SK-N-SH treated with all-trans-retinoic acid at 6 μM for 48 hours (cell line): ENCODE measurements around the gene KRT82.

Experiments
- ATAC-seq: fragments of 200-7000 bp; cut with Tn5 transposase; 3 replicates; pipeline ENCODE4 v1.9.1; 2020; ENCODE audit warnings: mild to moderate bottlenecking, moderate library complexity
- ARNTL ChIP-seq: fragments of 450-650 bp; formaldehyde crosslinking; IDR thresholded peaks from 2 replicates; pipeline ENCODE4 v1.5.0; 2020; ENCODE audit warnings: low read depth, mild to moderate bottlenecking, moderate library complexity, borderline replicate concordance
- BACH2 ChIP-seq: fragments of 250-450 bp; sonication (Bioruptor Pico); IDR thresholded peaks from 2 replicates; pipeline ENCODE4 v1.9.0; 2021; ENCODE audit warnings: mild to moderate bottlenecking, borderline replicate concordance
- CSDC2 ChIP-seq: fragments of 250-450 bp; sonication (Bioruptor Pico); IDR thresholded peaks from 2 replicates; pipeline ENCODE4 v1.5.0; 2020; ENCODE audit warnings: mild to moderate bottlenecking, moderate library complexity
- ESRRG ChIP-seq: fragments of 250-450 bp; sonication (Bioruptor Pico); IDR thresholded peaks from 2 replicates; pipeline ENCODE4 v1.6.1; 2021; ENCODE audit warnings: mild to moderate bottlenecking
- GLIS3 ChIP-seq: fragments of 250-450 bp; sonication (Bioruptor Pico); IDR thresholded peaks from 2 replicates; pipeline ENCODE4 v1.5.0; 2020; ENCODE audit warnings: mild to moderate bottlenecking, moderate library complexity
- ISL1 ChIP-seq: fragments of 250-450 bp; sonication (Bioruptor Pico); IDR thresholded peaks from 2 replicates; pipeline ENCODE4 v2.1.2; 2022; ENCODE audit warnings: mild to moderate bottlenecking, moderate library complexity
- OSR1 ChIP-seq: fragments of 250-450 bp; sonication (Bioruptor Pico); IDR thresholded peaks from 2 replicates; pipeline ENCODE4 v1.8.0; 2022; ENCODE audit warnings: moderate library complexity, mild to moderate bottlenecking, inconsistent platforms
- PATZ1 ChIP-seq: fragments of 250-450 bp; sonication (Bioruptor Pico); IDR thresholded peaks from 2 replicates; pipeline ENCODE4 v1.8.0; 2020; ENCODE audit warnings: mild to moderate bottlenecking, moderate library complexity, borderline replicate concordance
- POU6F1 ChIP-seq: fragments of 250-450 bp; sonication (Bioruptor Pico); IDR thresholded peaks from 2 replicates; pipeline ENCODE4 v1.8.0; 2021; ENCODE audit warnings: low read depth, mild to moderate bottlenecking, moderate library complexity, borderline replicate concordance
- PPARA ChIP-seq: fragments of 250-450 bp; sonication (Bioruptor Pico); IDR thresholded peaks from 2 replicates; pipeline ENCODE4 v1.5.0; 2020; ENCODE audit warnings: mild to moderate bottlenecking, borderline replicate concordance
- RARB ChIP-seq: fragments of 250-450 bp; sonication (Bioruptor Pico); IDR thresholded peaks from 2 replicates; pipeline ENCODE4 v1.8.0; 2021; ENCODE audit warnings: mild to moderate bottlenecking, moderate library complexity
- SNAI2 ChIP-seq: fragments of 250-450 bp; sonication (Bioruptor Pico); IDR thresholded peaks from 2 replicates; pipeline ENCODE4 v1.5.0; 2020; ENCODE audit warnings: mild to moderate bottlenecking, moderate library complexity
- TCF4 ChIP-seq: fragments of 250-450 bp; sonication (Bioruptor Pico); IDR thresholded peaks from 2 replicates; pipeline ENCODE4 v1.8.0; 2021; ENCODE audit warnings: mild to moderate bottlenecking, moderate library complexity, borderline replicate concordance
- TOX ChIP-seq: fragments of 250-450 bp; sonication (Bioruptor Pico); IDR thresholded peaks from 2 replicates; pipeline ENCODE4 v1.8.0; 2021; ENCODE audit warnings: mild to moderate bottlenecking, moderate library complexity, borderline replicate concordance
- TSHZ2 ChIP-seq: fragments of 250-450 bp; sonication (Bioruptor Pico); IDR thresholded peaks from 2 replicates; pipeline ENCODE4 v1.5.0; 2020; ENCODE audit warnings: mild to moderate bottlenecking, moderate library complexity
- ZC3H10 ChIP-seq: fragments of 250-450 bp; sonication (Bioruptor Pico); IDR thresholded peaks from 2 replicates; pipeline ENCODE4 v1.5.1; 2021; ENCODE audit warnings: mild to moderate bottlenecking, moderate library complexity
- ZFP30 ChIP-seq: fragments of 450-650 bp; formaldehyde crosslinking; IDR thresholded peaks from 2 replicates; pipeline ENCODE4 v1.5.0; 2022; ENCODE audit warnings: mild to moderate bottlenecking, moderate library complexity
- ZNF565 ChIP-seq: fragments of 450-650 bp; formaldehyde crosslinking; conservative IDR thresholded peaks from 2 replicates; pipeline ENCODE4 v1.5.0; 2020; ENCODE audit warnings: low read depth, mild to moderate bottlenecking, moderate library complexity
- ZNF70 ChIP-seq: fragments of 450-650 bp; formaldehyde crosslinking; IDR thresholded peaks from 2 replicates; pipeline ENCODE4 v1.5.0; 2020; ENCODE audit warnings: mild to moderate bottlenecking, moderate library complexity
- ZNF8 ChIP-seq: fragments of 450-650 bp; formaldehyde crosslinking; IDR thresholded peaks from 2 replicates; pipeline ENCODE4 v1.5.0; 2020; ENCODE audit warnings: mild to moderate bottlenecking, moderate library complexity

The KRT82 gene

GRCh38 chr12:52356031-52356761 lies 49.9 kb downstream of the KRT82 start:
- no peak for ATAC-seq
- TF ChIP-seq TOX (CRISPR knock-in tag), result no peak
- no peak for TF ChIP-seq TSHZ2 (CRISPR knock-in tag)
- TF ChIP-seq ISL1 (CRISPR knock-in tag), result no peak
- TF ChIP-seq SNAI2 (CRISPR knock-in tag), result no peak
- TF ChIP-seq ZNF565 (CRISPR knock-in tag), result no peak
- TF ChIP-seq ZNF70, result no peak
- no peak for TF ChIP-seq GLIS3
- TF ChIP-seq ESRRG, result no peak
- no peak for TF ChIP-seq ZC3H10 (CRISPR knock-in tag)
- TF ChIP-seq OSR1 (CRISPR knock-in tag), result no peak
- TF ChIP-seq POU6F1 (CRISPR knock-in tag), result no peak
- TF ChIP-seq PATZ1, result no peak
- TF ChIP-seq ZFP30 (CRISPR knock-in tag), result no peak
- TF ChIP-seq, all 23 proteins: peak for 0

- ATAC-seq, result no peak
- no peak for TF ChIP-seq CSDC2 (CRISPR knock-in tag)
- TF ChIP-seq ZNF8 (CRISPR knock-in tag), result no peak
- TF ChIP-seq ZC3H10 (CRISPR knock-in tag), result no peak
- no peak for TF ChIP-seq SNAI2 (CRISPR knock-in tag)
- TF ChIP-seq PATZ1, result no peak
- no peak for TF ChIP-seq ARNTL (CRISPR knock-in tag)
- no peak for TF ChIP-seq RARB (CRISPR knock-in tag)
- no peak for TF ChIP-seq PPARA (CRISPR knock-in tag)
- no peak for TF ChIP-seq TSHZ2 (CRISPR knock-in tag)
- no peak for TF ChIP-seq ZFP30 (CRISPR knock-in tag)
- TF ChIP-seq ZNF70, result no peak
Observed at GRCh38 chr12:52355176-52355575, 51.0 kb downstream of the KRT82 start.

- TF ChIP-seq ISL1 (CRISPR knock-in tag), result no peak
- no peak for TF ChIP-seq POU6F1 (CRISPR knock-in tag)
- no peak for TF ChIP-seq ARNTL (CRISPR knock-in tag)
- TF ChIP-seq GLIS3, result no peak
- TF ChIP-seq ZNF565 (CRISPR knock-in tag), result no peak
- no peak for TF ChIP-seq PATZ1
- TF ChIP-seq BACH2, result no peak
- no peak for TF ChIP-seq TCF4 (CRISPR knock-in tag)
- TF ChIP-seq ZFP30 (CRISPR knock-in tag), result no peak
- no peak for TF ChIP-seq TOX (CRISPR knock-in tag)
- TF ChIP-seq SNAI2 (CRISPR knock-in tag), result no peak
- TF ChIP-seq CSDC2 (CRISPR knock-in tag), result no peak
- TF ChIP-seq OSR1 (CRISPR knock-in tag), result no peak
- no peak for ATAC-seq
Observed at GRCh38 chr12:52354200-52354599, 51.9 kb downstream of the KRT82 start.
